Pancreas (tissue), 10 donors: ENCODE measurements around the gene CELF2. TPM values are rescaled to one million over a fixed set of nuclear protein-coding genes. Genes with fewer than 3 reads are reported as not detected.

Experiments used
- ATAC-seq, 4 donors: fragments of 200-7000 bp; cut with Tn5 transposase; one replicate each; pipeline versions ENCODE4 v1.8.0 to v1.9.1; 2020; ENCODE audit warnings: mild to moderate bottlenecking in 4 of 4, moderate library complexity in 4 of 4
- DNase-seq, 6 donors: peaks; one replicate each; pipeline ENCODE4 v3.0.0-alpha.2; 2020
- FAIRE-seq: peaks from 2 replicates; lab custom pipeline; 2012; peaks lifted over from hg19 to GRCh38; lab: Jason Lieb, UNC
- H3K27ac ChIP-seq, 4 donors: fragments of 200-600 bp; sonication (generic); 1 replicate in 3 of 4; 2 replicates in 1 of 4; pipeline versions ENCODE4 v1.5.0 to v1.8.0; 2020
- H3K27me3 ChIP-seq, 4 donors: fragments of 200-600 bp; one replicate each; pipeline ENCODE4 v1.8.0; 2021
- H3K36me3 ChIP-seq, 3 donors: fragments of 200-600 bp; sonication (generic) in 1 of 3; one replicate each; pipeline versions ENCODE4 v1.5.0 to v1.8.0; 2020 to 2021
- H3K4me1 ChIP-seq, 3 donors: fragments of 200-600 bp; one replicate each; pipeline ENCODE4 v1.8.0; 2021
- H3K4me3 ChIP-seq, 4 donors: fragments of 200-600 bp; sonication (generic) in 2 of 4; one replicate each; pipeline versions ENCODE4 v1.5.0 to v1.8.0; 2020 to 2021
- H3K9me3 ChIP-seq, 4 donors: fragments of 200-600 bp; one replicate each; pipeline ENCODE4 v1.8.0; 2021
- WGBS, 2 donors: extraction: QIAGEN DNeasy Blood & Tissue Kit; methylation state at CpG; one replicate each; pipeline ENCODE4 v1.1.7; 2013; 5-methylcytosine and 5-hydroxymethylcytosine counted together
- intact Hi-C, 3 donors: fragments of 100-400 bp; cut with DNase I; formaldehyde crosslinking; loops; one replicate each; pipeline versions ENCODE4 v1.11.1 to v1.14.2; 2022
- polyA plus RNA-seq, 2 donors: library from polyadenylated mRNA; stranded (reverse); fragments of 200-250 nt; gene quantifications; one replicate each; pipeline ENCODE4 v1.2.3, GENCODE V29; 2013
- total RNA-seq, 6 donors: library from RNA; stranded (reverse); fragmentation: NEBNext Ultra II Directional in 4 of 6; extraction: Animal tissue kit (Norgen Biotek cat#: 25700) in 4 of 6; gene quantifications; one replicate each; pipeline versions ENCODE4 v1.2.1 to v1.2.4, GENCODE V29; 2021 to 2023
- TF ChIP-seq, protein P1 (sequence below), 4 donors: fragments of 200-600 bp; sonication (generic) in 3 of 4; IDR thresholded peaks; one replicate each; pipeline versions ENCODE4 v1.5.0 to v1.8.0; 2021; ENCODE audit warnings: antibody characterized with exemption in 4 of 4
- donor health status: healthy with polysubstance abuse.
- donor health status: DM: no; HTN: no; CAD: no; lungs with moderate emphysema.
- donor health status: DM: no; HTN: no; CAD: no.
- donor health status: control.
- donor health status: control.
- donor health status: Bipolar disorder and iron deficiency.
- donor health status: DM: yes; HTN: yes; CAD: no.
- donor health status: DM: no; HTN: no; CAD: no.
- donor health status: DM: no; HTN: no; CAD: no.
- donor health status: DM: yes; HTN: yes; CAD: no.

The CELF2 gene
- total and polyA plus RNA-seq, 8 donors = 1.2 to 11.7 (median 2.2) TPM

DNA sequence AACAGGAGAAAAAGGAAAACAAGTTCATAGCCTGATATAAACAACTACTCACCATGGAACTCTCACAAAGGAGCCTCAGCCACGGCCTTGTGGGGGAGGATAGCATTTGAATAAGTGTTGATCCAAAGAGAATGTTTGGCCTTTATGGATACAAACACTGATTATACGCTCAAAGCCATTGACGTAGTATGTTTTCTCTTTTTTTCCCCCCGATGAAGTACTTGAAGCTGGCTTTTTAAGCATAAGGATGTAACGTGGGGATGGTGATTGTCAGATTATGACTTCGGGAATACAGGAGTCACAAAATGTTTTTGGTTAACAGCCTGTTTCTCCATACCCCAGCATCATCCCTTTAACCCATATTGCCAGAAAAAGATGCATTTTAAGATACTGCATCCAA, 39.8 kb downstream of the CELF2 start:
- FAIRE-seq (no peak), DNase-seq (no peak), ATAC-seq (no peak)
- 62 to 72% methylated on average over 6 of the region's 6 CpGs for WGBS, 2 donors
- Histone ChIP-seq H3K27ac (no peak overlapping the region), H3K27me3 (no peaks in the 10 kb centered on the region), H3K4me1 (no peaks in the 10 kb centered on the region), H3K9me3 (no peaks in the 10 kb centered on the region), H3K4me3 (no peak overlapping the region), H3K36me3 (no peaks in the 10 kb centered on the region)
- intact Hi-C loops = no loop called here
- TF ChIP-seq, protein P1, sequence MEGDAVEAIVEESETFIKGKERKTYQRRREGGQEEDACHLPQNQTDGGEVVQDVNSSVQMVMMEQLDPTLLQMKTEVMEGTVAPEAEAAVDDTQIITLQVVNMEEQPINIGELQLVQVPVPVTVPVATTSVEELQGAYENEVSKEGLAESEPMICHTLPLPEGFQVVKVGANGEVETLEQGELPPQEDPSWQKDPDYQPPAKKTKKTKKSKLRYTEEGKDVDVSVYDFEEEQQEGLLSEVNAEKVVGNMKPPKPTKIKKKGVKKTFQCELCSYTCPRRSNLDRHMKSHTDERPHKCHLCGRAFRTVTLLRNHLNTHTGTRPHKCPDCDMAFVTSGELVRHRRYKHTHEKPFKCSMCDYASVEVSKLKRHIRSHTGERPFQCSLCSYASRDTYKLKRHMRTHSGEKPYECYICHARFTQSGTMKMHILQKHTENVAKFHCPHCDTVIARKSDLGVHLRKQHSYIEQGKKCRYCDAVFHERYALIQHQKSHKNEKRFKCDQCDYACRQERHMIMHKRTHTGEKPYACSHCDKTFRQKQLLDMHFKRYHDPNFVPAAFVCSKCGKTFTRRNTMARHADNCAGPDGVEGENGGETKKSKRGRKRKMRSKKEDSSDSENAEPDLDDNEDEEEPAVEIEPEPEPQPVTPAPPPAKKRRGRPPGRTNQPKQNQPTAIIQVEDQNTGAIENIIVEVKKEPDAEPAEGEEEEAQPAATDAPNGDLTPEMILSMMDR (IDR thresholded peaks at IDR 0.05) = no peak

DNA sequence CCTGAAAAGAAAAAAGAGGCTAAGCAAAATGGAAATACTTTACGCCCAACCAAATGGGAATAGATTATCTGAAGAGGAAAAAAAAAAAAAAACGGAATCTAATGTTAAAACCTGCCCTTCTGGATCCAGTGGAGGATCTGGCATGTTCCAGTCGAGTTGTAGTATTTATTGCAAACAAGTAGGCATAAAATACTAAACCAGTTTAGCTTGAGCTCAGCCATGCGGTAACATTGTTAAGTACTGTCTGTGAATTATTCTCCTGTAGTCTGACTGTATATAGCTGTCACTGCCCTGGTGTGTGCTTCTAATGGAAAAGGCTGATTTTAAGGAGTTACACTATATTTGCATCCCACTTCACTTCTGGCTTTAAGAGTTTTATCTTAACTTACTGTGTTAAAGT, 40.3 kb downstream of the CELF2 start:
- Histone ChIP-seq H3K9me3 (no peaks in the 10 kb centered on the region), H3K4me3 (no peak overlapping the region), H3K27ac (no peak overlapping the region), H3K4me1 (no peaks in the 10 kb centered on the region), H3K36me3 (no peaks in the 10 kb centered on the region), H3K27me3 (no peaks in the 10 kb centered on the region)
- 54 to 64% methylated on average over 4 of the region's 4 CpGs for WGBS, 2 donors
- DNase-seq (no peak), FAIRE-seq (no peak), ATAC-seq (no peak)
- intact Hi-C loops = no loop called here
- TF ChIP-seq, protein P1 (IDR thresholded peaks at IDR 0.05) = no peak

DNA sequence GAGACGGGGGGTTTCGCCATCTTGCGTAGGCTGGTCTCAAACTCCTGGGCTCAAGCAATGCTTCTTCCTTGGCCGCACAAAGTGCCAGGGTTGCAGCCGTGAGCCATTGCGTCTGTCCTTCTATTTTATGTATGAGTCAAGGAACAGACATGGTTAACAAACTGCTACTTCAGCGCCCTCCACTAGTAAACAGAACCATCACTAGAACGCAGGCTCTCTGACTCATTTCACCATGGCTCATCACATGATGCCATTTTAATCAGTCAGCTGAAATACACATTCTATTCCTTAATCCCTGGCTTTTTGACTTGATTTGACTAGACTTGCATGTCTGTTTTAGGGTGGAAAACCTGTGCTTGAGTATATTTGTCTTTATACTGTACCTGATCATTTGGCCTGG, 41.3 kb downstream of the CELF2 start:
- Histone ChIP-seq H3K9me3 (no peaks in the 10 kb centered on the region), H3K27me3 (no peaks in the 10 kb centered on the region), H3K36me3 (no peaks in the 10 kb centered on the region), H3K4me1 (no peaks in the 10 kb centered on the region), H3K4me3 (no peak overlapping the region), H3K27ac (no peak overlapping the region)
- WGBS, 2 donors = 76 to 84% methylated on average over 8 of the region's 8 CpGs
- DNase-seq = no peak
- intact Hi-C loops = no loop called here
- TF ChIP-seq, protein P1 (IDR thresholded peaks at IDR 0.05) = no peak
- FAIRE-seq = no peak
- ATAC-seq = no peak

DNA sequence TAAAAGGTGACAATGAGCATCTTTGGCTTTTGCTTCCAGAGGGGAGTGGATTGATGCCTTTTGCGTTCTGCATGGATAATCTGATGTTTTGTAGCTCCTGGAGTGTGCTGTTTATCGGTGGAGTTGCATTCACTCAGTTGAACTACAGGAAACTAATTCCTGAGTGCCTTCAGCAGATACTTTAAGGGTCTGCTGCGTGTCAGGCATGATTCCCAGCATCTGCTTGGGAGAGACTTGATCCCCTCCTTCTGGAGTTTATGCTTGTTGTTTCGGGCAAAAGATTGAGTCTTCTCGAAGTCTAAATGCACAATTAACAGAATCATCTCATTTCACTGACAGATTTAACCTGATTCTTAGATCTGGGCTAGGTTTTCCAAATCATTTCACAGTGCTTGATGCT, 46.2 kb downstream of the CELF2 start:
- Histone ChIP-seq H3K27me3 (no peaks in the 10 kb centered on the region), H3K9me3 (no peaks in the 10 kb centered on the region), H3K27ac (no peak overlapping the region), H3K4me1 (no peaks in the 10 kb centered on the region), H3K36me3 (no peaks in the 10 kb centered on the region), H3K4me3 (no peak overlapping the region)
- DNase-seq (no peak), FAIRE-seq (no peak), ATAC-seq (no peak)
- WGBS, 2 donors = 68 to 72% methylated on average over 5 of the region's 5 CpGs
- TF ChIP-seq, protein P1 (IDR thresholded peaks at IDR 0.05) = no peak
- intact Hi-C loops = no loop called here

DNA sequence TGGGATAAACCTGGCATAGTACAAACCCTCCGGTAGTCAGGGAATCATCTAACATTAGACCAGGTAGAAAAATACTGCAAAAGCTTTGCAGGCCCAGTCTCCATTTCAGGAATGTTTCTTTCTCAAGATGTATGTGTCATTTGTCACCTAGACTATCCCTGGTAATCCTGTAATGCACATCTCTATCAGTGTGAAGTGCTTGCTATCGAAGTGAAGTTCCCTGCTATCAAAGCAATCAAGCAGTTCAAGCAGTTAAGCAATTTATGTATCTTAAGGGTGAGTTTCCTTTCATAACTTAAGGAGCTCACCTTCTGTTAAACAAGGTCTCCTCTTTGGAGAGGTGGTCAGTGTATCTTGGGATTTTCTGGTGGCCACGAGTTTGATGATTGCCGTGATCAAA, 47.2 kb downstream of the CELF2 start:
- Histone ChIP-seq H3K27ac (no peak overlapping the region), H3K9me3 (no peaks in the 10 kb centered on the region), H3K4me1 (no peaks in the 10 kb centered on the region), H3K4me3 (no peak overlapping the region), H3K36me3 (no peaks in the 10 kb centered on the region), H3K27me3 (no peaks in the 10 kb centered on the region)
- TF ChIP-seq, protein P1 (IDR thresholded peaks at IDR 0.05) = no peak
- ATAC-seq = no peak
- intact Hi-C loops = no loop called here
- no peak for FAIRE-seq
- 68 to 76% methylated on average over 4 of the region's 4 CpGs for WGBS, 2 donors
- DNase-seq = no peak
